HL-60/S4 treated with phorbol 12-myristate 13-acetate at 8.2 ng/mL for 4 days and 3 days (cell line): ENCODE results near the gene FAM53B.

Source experiments
- in situ Hi-C: fragments of 300-500 bp; cut with MboI; formaldehyde crosslinking; loops from 2 replicates; pipeline ENCODE4 v1.15.0; 2022; ENCODE audit warnings: low sequenced_read_pairs

Gene FAM53B

DNA sequence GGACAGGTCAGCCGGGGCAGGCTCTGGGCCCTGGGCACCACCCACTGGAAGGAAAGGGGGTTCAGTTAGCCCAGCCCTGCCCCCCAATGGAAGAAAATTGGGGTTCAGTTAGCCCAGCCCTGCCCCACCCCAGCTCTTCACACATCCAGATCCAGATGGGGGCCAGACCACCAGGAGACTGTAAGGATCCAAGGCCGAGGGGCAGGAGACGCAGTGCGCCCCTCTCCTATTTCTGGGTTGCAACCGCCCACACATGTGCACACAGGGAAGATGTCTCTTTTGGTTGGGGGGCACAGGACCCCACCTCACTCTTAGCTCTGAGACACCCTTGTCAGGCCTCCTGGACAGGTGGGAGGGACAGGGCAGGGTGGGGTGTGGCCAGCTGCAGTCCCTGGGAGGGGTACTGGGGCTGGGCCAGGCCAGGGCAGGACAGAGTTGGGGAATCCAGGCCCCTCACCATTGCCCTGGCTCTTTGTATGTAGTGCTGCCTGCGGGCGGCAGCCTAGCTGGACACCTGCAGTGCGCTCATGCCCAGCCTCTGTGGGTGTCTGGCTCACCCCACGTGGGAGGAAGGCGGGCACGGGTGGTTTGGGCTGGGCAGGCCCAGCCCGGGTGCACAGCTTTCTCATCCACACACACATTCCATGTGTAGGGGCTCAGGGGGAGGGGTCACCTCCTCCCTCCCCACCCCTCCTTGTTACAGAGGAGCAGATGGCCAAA, 141.4 kb downstream of the FAM53B start:
- in situ Hi-C loops = no loop called here

DNA sequence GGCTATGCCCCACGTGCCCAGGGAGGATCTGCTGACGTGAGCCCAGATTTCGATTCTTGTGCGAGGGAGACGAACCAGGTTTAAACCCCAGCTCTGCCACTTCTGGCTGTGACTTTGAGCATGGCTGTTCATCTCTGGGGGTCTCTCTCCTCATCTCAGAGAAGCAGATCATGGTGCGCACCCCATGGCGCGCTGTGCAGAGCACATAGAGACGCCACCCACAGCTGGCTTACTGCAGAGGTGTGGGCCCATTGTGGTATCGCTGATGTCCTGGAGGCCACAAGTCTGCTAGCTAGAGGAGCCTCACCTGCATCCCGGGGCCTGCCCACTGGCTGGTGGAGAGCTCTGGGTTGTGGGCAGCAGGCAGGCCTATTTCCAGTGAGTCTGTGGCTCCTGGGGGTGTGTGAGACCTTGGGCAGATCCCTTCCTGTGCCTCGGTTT, 142.0 kb downstream of the FAM53B start:
- in situ Hi-C loops = no loop called here

DNA sequence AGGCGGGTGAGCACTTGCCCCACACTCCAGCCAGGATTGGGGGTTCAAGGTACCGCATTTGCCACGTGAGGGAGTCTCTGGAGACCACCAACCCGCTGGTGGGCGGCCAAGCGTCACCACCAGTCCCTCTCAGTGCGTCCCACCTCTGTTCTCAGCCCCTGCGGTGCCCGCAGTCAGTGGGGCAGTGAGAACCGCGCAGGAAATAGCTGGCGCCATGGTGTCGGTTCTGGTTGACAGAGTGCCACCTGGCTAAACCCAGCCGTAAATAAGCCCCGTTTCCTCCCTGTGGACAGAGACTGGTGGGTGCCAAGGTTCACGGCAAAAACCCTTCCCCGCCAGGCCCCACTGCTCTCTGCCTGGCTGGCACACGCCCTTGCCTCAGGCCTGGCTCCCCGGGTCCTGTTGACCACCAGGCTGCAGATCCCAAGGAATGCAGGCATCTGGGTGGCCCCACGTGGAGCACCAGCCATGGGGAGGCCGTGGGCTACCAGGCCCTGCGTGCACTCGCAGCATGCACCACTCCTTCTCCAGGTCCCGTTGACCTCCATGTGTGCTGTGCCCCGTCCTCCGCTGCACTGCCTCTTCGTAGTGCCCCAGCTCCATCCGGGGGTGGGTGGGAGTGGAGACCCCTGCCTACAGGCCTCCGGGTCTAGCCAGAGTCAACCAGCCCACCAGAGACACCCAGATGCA, 142.6 kb downstream of the FAM53B start:
- in situ Hi-C loops = no loop called here

DNA sequence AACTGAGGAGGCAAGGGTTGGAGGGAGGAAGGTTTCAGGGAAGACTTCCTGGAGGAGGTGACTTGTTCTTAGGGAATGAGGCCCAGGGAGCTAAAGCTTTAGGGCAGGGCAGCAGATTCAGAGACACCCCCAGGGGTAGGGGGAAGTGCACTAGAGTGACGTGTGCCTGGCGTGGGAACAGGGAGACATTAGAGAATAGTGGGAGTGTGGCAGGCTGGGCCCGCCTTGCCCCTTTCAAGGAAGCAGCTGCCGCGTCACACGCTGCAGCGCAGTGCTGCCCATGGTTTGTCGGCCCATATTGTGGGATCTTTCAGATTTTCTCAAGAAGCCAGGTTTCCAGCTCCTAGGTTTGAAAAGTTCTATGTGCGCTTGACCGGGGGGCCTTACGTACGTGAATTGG, 143.2 kb downstream of the FAM53B start:
- in situ Hi-C loops = no loop called here

DNA sequence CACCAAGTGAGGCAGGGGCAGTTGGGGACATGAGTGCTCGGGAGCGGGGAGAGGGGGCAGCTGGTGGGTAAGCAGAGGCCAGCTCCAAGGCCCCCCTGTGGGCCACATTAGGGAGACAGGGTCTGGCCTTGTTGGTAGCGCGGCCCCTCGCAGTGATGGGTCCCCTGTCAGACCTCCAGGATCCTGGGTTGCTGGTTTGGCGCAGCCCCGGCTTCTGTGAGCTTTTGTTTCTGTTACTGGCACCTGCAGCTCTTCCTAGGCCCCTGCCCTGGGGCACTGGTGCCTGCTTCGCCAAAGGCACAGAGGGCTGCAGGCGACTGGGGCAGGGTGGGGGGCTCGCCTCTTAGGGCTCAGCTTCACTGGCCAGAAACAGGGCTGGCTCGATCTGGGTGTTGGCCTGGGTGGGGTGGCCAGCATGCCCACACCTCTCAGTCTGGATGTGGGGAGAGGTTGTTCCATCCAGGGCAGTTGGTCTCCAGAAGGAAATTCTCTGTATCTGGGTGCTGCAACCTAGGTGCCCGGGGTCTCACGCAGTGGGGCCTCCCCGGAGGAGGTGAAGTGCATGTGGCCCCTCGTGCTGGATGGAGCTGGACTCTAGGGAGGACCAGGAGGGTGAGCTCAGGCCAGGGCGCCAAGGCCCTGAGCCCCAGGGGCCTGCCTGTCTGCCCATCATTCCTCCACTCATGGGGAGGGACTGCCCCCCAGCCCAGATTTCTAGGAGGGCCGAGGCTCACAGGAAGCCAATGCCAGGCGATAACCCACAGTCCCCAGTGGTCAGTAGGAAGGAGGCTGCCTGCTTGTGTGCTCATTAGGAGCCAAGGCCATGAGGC, 143.9 kb downstream of the FAM53B start:
- in situ Hi-C loops = no loop called here

DNA sequence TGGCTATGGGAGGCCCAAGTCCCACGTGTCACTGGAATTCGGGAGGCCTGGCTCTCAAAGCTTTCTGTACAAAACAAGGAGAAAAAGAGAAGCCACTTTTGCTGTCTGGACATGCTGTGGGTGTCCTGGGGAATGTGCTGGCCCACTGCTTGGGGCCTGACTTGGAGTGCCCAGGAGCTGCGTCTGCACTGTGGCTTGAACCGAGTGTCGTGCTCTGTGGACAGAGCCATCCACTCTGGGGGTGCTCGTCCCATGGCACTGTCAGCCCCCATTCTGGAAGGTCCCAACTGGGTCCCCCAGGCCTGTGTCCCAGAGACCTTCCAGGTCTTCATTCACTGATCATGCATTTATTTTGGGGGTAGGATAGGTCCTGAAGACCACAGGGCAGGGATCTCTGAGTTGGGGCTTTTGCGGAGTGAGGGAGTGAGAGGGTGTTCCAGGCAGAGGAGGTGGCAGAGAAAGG, 144.6 kb downstream of the FAM53B start:
- in situ Hi-C loops = no loop called here

DNA sequence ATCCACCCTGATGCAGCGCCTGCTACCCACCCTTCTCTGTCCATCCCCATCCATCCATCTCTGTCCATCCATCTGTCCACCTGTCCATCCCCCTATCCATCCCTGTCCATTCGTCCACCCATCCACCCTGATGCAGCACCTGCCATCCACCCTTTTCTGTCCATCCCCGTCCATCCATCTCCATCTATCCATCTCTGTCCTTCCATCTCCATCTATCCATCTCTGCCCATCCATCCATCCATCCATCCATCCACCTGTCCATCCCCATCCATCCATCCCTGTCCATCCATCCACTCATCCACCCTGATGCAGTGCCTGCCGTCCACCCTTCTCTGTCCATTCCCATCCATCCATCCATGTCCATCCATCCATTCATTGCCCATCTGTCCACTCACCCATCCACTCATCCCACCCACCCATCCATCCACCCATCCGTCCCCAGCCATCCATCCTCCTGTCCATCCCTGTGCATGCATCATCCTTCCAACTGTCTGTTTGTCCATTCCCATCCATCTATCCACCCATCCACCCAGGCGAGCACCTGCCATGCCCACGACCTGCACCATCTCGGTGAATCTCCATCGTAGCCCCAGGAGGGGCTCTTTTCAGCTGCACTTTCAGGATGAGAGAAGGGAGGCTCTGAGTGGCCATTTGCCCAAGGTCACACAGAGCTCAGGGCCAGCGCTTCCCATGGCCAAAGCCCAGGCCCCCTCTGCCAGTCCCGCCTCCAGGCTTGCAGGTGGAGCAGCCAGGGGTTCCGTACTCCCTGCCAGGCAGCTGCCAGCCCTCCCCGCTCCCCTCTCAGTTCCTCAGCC, 145.2 kb downstream of the FAM53B start:
- in situ Hi-C loops = no loop called here

DNA sequence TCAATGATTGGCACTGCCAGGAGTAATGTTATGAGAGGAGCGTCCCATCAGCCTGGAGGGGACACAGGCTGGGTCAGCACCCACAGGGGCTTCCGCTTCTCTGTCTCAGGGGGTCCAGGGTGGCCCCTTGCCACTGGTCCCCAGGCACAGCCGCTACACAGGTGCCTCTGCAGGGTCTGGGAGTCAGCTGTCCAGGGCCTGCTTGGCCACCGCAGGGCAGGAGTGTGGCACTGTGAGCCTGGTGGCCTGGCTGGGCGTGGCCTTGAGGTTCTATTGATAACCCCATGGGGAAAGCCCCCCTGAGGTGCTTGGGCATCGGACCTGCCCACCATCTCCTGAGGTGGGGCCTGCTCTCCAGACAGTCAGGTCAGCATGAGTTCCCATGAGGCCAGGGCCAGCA, 146.0 kb downstream of the FAM53B start:
- in situ Hi-C loops = no loop called here

DNA sequence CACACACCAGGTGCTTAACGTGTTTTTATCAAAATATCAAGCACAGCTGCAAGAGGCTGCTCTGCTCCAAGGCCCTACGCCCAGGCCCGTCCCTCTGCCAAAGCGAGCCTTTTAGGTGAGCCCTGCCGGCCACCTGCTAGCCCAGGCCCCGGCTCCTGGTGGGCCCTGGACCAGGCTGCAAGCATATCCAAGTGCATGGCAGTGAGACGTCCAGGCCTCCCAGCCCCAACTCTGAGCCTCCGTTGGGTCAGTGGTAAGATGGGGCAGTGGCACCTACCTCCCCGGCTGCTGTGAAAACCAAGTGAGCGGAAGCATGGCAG, 146.4 kb downstream of the FAM53B start:
- in situ Hi-C loops = no loop called here

DNA sequence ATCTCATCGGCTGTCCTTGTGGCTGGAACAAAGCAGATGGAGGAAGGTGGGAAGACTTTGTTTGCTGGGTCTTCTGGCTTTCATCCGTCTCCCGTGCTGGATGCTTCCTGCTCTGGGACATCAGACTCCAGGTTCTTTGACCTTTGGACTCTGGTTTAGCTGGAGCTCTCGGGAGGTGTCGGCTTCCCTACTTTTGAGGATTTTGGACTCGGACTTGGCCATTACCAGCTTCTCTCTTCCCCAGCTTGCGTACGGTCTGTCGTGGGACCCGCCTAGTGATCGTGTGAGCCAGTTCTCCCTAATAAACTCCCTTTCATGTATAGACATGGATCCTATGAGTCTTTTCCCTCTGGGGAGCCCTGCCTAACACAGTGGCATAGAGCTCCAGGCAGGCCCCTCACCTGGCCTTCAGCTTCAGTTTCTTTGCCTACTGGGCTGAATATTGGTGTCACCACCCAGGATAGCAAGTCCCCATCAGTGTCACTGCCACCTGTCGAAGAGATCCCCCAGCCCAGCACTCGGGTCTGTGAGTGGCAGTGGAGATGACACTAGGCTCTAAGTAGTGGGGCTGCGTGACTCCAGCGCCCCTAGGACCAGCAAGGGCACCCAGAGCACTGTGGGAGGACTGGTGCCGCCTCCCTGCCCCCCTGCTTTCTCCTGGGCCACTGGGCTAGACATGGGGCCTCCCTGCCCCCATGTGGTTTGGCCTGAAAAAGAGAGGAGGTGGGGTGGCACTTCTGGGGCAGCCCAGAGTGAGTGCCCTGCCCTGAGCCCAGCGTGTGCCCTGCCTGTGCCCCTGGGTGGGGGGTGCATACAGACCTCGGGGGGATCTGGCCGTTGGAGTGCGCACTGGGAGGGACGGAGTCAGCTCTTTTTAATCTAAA, 147.0 kb downstream of the FAM53B start:
- in situ Hi-C loops = no loop called here

DNA sequence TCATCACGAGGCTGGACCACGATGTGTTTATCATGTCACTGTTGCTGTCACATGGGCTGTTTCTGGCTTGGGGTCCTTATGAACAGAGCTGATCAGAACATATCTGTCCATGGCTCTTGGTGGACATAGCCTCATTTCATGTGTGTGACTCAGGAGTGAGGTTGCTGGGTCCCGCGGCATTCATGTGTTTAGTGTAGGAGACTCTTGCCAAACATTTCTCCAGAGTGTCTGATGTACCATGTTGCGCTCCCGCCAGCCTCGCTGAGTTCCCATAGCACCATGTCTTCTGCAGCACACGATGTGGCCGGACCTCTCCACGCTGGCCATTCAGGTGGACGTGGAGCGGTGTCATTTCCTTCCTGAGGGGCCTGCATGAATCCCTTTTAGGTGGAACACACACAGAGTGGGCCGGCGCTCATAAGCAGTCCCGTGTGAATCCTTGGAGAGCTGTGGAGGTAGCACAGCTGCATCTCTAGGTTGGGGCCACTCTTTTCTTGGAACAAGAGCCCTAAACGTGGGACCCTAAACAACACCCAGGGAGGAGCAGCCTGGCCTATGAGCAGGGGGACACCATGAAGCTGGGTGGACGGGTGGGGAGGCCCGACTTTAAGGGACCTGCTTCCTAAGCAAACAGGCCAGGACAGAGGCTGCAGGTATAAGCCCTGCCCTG, 147.9 kb downstream of the FAM53B start:
- in situ Hi-C loops = no loop called here

DNA sequence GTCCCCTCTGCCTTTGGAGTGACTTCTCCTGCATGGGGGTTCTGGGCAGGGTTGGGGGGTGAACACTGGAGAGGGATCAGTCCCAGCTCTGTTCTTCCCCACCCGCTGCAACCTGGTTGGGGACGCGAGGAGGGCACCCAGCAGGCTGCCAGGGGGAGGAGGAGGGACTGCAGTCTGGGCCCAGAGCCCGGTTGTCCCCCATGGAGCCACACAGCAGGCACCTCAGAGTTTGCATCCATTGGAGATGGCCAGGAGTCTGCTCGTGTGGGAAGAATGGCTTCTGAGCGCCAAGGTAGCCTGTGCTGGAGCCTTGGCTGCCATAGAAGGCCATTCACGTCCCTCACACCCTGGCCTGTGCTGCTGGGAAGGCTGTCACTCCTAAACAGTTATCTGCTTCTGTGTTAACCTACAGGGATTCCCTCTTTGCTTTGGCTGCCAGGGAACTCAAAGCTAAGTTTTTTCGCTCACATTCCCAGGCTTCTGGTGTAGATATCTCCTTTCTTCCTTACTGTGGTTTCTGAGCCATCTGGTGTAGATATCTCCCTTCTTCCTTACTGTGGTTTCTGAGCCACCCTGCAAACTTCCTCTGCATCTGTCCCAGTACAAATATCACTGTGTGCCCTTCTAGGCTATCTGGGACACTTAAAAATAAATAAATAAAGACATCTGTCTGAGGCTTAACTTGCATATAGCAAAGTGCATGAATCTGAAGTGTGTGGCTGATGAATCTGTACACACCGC, 148.9 kb downstream of the FAM53B start:
- in situ Hi-C loops = no loop called here

DNA sequence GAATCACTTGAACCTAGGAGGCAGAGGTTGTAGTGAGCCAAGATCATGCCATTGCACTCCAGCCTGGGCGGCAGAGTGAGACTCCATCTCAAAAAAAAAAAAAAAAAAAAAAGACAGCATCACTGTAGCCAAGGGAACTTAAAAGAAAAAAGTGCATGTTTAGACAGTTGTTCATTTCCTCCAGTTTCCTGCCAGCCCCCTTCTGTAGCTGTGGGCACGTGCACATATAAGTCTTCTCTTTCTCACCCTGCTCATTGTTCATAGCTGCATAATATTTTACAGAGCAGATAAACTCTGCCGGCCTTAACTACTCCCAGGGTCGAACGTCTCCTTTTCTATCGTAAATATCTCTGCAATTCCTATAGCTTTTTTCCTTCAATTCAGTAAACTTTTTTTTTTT, 149.9 kb downstream of the FAM53B start:
- in situ Hi-C loops = no loop called here

DNA sequence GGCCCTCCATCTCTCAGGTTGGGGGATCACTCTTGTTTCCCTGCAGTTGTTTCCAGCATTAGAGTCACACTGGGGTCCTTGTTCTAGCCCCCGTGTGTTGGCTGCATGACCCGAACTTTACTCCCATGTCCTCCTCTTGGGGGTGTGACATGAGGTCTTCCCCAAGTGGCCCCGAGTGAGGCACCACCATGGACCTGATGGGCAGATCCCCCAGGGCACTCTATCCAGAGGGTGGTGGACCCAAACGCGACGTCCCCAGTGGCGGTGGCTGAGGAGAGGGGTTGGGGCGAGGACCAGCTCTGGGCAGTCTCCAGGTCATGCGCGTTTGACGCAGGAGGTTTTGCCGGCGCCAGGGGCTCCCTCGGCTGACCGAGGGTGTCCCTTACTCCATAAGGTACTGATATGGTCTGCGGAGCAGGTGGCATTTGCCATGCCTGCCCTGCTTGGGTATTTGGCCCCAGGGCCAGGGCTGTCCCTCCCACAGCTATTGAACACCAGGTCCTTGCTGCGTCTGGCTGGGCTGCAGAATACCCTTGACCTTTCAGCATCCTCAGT, 150.7 kb downstream of the FAM53B start:
- in situ Hi-C loops = no loop called here

DNA sequence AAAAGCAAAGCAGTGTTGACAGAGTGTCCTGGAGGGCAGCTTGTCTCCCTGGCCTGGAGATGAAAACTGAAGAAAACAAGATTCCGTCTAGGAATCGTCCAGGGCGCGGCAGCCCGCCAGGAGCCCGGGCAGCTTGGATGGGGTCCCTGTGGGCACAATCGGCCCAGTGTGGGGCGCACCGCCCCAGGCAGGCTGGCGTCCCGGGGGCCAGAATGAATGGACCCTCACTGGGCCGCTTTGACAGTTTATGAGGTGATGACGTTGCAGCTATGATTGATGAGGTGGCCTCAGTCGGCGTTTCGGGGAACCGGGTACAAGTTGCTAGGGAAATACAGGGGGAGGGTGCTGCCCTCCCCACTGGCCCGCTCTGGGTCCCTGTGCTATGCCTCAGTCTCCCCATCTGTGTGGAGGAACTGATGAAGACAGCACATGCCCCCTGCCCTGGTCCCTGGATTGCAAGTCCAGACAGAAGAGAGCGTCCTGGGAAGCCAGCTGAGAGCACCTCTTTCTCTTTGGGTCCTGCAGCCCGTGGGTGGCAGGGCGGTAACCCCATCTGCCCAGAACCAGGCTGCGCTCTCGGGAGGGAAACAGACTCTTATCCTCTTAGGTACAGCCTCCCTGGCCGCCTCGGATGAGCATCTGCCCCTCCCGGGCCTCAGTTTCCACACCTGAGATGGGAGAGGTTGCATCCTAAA, 151.3 kb downstream of the FAM53B start:
- in situ Hi-C loops = no loop called here

DNA sequence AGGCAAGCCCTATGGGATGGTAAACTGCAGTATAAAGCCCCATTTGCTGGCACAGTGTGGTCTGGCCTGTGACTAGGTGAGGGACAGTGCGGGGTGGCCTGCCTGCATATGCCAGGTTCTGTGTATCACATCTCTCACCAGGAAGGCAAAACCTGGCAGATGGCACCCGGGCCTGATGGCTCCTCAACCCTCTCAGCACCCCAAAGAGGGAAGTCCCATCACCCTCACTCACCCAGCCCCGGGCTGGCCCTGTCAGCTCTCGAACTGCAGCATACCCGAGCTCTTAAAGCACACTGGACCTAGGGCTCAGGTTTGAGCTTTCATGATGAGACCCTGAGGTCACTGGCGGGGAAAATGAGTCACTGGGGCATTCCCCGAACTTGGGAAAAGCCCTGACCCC, 152.1 kb downstream of the FAM53B start:
- in situ Hi-C loops = no loop called here

DNA sequence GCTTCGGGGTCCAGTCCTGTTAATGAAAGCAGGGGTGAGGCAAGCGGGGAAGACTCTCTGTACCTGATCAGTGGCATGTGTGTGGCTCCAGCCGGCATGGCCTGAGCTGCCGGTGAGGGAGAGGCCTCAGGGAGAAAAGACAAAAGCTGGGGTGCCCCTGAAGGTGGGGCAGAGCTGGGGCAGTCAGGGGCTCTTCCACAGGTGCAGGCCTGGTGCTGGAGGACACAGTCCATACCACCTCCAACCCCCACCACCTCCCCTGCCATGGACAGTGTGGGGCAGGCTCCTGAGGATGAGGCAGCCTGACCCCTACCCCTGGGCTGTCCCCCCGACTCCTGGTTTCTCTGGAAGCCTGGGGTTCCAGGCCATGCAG, 153.1 kb downstream of the FAM53B start:
- in situ Hi-C loops = no loop called here
